HG02759 (cell line): ENCODE data around the gene RAD1.

Source experiments
- ATAC-seq: cut with Tn5 transposase; IDR thresholded peaks from one replicate; pipeline ENCODE4 v1.9.1; 2021; ENCODE audit warnings: mild to moderate bottlenecking, moderate library complexity; ENCODE audit not compliant: unreplicated experiment

RAD1 gene

GRCh38 chr5:34918025-34918424 lies 2.7 kb upstream of the RAD1 start:
- ATAC-seq, result no peak

DNA sequence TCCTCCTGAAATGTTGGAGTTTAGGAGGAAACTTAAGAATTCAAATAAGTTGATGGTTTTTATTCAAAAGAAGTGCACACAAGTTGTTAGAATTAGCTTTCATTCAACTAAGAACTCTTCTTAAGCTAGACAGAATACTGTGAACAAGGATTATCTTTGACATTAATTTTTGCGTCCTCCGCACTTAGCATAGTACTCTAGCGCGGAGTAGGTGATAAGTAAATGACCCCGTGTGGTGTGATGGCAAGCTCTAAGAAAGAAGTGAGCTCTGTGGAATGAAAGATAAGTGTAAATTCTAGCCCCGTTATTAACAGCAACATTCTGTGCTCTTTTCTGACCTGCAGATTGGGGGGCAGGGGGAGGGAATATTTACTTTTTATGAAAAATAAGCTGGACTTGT lies 1.2 kb upstream of the RAD1 start:
- no peak for ATAC-seq

DNA sequence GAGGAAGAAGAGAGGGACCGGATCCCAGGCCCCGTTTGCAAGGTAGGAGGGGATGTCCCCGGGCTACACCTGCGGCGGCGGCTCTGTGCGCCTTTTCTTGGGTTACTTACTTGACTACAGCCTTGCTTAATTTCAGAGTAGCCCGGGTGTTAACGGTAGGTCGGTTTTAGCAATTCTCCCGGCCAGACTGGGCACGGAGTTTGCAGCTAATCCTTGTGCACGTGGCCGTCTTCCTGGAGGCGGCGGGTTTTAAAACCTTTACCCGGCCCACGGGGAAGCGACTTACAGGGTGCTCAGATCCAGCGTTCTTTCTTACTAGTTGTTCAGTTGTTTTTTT lies 520 bp upstream of the RAD1 start:
- peak; percentile 13 for ATAC-seq

- ATAC-seq, result peak; percentile 18
Measured at GRCh38 chr5:34914671-34915138, 599 bp downstream of the RAD1 start.

DNA sequence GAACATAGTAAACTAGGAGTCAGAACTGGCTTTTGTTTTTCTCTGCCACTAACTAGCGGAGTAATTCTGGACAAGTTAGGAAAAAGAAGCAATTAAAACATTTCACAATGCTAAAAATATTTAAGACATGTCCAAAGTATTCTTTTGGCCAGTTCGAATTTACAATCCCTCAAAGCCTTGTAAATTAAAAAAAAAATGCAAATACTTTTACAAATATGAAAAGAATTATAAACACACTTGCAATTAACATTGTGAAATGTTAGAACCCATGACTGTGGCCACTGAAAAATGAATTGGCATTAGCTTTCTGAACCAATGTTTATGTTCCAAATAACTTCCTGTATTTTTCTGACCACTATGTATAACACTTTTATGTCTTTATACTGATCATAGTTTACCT lies 2.2 kb downstream of the RAD1 start:
- ATAC-seq, result no peak

GRCh38 chr5:34905564-34905963 lies 9.7 kb downstream of the RAD1 start:
- ATAC-seq, result no peak

DNA sequence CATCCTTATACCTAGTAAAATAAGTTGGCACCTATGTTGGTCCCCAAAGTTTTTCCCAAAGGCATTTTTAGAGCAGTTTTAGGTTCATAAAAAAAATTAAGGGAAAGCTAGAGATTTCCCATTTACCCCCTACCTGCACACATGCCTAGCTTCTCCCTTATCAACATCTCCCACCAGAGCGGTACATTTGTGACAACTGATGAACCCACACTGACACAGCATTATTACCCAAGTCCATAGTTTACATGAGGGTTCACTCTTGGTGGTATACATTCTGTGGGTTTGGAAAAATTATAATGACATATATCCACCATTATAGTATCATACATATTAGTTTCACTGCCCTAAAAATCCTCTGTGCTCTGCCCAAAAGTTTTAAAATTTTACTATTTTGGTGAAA lies 12.0 kb downstream of the RAD1 start:
- ATAC-seq, result no peak

DNA sequence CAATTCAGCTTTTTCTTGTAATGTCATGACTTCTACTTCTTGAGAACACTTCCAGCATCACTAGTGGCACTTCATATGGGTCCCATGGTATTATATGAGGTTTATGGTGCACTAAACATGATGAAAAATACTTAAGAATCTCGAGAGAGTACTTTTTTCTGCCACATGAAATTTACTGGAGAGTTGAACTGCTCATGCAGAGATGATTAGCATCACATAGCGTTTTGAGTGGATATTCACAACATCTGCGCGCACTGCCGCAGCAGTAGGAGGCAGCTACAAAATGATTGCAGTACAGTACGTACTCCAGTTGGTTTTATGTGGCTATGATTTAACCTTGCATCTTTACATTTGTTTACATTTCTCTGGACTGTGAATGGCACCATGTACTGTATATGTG lies 14.7 kb downstream of the RAD1 start:
- no peak for ATAC-seq

DNA sequence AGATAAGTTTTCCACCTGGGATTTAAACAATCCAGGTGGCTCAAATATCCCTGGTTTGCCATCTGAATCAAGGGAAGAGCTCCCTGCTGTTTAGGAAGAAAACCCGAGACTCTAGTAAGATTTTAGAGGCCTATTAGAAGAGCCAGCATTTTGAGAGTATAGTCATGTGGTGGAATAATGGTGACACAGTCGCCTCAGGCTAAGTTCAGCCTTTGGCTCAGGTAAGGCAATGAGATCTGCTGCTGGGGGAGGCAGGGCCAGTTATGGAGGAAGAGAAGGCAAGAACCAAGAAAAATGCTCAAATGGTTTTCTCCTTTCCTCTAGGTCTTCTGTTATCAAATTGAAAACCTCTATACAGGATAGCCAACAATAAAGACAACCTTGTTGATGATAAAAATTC lies 16.2 kb downstream of the RAD1 start:
- ATAC-seq, result no peak

DNA sequence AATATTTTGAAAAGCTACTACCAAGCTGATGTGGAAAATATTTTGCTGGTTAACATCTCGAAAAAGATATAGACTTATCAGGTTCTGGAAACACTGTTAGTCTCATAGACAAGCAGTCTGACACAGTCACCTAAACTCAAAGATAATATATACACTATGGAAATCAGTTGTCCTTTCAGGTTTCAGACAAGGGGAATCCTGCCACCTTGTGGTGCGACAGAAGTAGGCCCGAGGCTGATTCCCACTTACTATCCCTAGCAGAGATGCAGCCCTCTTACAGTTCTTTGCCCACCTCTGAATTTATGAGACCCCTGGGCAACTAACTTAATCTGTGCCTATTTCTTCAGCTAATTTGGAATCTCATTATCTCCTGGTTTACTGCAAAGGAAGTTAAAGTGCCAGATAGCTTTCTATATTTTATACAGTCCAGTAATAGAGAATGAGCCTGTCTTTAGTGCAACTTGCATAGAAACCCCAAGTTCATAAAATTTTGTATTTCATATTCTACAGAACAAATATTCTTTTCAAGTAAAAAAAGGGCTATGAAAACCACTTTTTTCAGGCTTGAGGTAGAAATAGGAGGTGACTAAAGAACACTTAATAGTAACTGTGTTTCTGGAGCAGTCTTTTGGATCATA lies 16.9 kb downstream of the RAD1 start:
- ATAC-seq, result peak; percentile 95

DNA sequence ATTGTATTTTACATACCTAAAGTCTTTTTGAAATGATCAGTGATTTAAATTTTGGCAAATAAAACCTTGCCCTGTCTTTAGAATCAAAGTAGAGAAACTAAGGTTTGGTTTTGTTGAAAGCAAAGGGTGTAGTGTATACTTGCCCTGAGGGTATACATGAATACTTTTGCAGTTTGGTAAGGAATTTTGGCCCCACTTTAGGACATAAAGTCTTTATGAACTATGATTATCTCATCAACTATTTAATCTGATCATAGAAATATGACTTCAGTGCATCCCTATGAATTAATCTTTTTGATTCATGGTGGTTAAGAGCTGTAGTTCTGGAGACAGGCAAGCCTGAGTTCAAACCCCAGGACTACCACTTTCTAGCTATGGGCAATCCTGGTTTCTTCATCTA lies 17.7 kb downstream of the RAD1 start:
- no peak for ATAC-seq

DNA sequence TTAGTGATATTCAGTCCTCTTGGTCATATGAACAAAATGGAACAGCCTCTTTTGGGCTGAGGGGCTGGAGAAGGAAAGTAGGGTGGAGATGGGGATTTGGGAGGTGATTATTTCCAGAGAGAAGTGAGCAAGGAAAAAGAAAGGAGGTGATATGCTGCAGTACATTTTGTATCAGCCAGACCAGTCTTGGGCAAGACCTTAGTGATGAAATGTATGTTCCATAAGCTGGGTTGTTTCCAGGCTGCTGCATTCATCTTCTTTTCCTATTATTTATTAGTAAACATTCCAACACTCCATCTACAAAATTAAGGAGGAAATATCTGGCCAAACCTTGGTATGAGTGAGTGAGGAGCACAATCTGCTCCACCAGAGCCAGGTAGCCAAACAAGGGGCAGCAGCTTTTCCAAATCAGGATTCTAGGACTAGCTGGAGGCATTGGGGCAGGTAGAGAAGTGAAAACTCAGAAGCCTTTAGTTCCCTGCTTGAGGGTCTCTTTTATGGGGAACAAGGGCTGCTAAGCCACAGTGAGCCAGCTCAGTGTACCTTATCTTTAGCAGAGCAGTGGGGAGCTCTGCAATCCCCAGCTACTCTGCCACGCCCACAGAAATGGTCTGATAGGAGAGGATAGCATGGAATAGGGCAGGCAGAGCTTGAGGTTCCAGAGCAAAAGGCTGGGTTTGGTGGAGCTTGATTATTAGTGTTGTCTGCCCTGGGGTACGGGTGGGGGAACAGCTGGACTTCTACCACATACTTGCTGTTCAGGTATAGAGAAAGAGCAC lies 19.5 kb downstream of the RAD1 start:
- ATAC-seq, result no peak

GRCh38 chr5:34894716-34895115 lies 20.6 kb downstream of the RAD1 start:
- no peak for ATAC-seq

DNA sequence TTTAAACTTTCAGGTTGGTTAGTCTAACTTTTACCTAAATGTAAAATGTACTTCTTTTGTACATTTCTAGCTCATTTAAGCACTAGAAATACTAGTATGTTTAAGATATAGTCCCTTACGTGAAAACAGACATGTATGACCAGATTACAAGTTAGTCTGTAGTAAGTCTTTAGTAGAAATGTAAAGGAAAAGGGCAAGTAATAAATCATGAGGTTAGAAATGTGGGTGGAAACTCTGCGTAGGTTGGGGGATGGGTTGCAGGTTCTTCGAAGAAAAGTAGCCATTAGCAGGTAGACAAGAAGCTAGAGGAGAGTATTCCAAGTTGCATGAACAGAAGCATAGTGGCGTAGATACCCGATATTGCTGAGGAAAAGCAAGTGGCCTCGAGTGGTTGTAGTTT lies 22.9 kb downstream of the RAD1 start:
- ATAC-seq, result no peak

DNA sequence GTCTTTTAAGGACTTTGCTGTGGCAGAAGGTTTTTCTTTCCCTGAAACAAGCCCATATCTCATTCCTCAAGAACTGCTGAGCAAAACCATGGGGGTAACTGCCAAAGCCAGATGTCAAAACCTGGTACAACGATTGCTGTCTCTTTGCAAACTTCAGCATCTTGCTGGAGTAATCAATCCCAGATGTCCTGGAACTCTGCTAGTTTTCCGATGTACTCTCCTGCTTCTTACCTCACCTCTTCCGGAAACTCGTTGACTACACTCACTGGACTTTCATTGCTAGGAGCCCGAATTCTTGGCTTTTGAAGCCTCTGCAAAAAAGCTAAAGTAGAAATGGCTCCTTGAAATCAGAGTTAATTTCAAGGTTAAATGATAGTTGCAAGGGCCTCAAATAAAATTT lies 23.3 kb downstream of the RAD1 start:
- ATAC-seq, result no peak

- ATAC-seq, result no peak
Measured at GRCh38 chr5:34889394-34889793, 25.9 kb downstream of the RAD1 start.

DNA sequence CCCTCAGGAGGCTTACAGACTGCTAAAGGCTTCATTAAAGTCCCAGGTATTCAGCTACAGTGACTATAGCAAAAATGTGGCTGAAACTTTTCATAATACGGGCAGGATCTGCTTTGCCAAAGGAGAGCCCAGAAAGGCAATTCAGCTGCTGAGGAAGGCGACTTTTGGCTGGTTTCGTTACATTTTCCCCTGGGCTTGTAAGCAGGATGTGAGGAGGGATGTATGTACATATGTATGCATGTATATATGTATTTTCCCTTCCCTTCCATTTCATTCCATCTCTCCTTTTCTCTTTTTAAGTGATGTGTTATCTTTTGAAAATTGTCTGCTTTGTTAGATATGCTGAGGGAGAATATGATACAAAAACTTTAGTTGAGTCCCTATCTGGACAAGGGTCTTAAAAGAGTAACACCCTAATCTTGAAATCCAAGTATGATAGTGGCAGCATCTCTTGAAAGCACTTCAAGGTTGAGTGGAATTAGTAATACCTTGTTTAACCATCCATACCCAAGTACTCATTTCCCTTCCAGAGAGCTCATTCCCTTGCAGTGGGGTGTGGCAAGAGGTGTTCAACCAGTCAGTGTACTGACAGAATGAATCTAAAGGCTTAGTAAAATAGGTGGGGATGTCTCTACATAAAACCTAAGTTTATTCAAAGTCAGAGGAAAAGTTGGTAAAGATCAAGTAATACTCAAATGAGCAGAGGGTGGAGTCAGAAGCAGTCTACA lies 28.7 kb downstream of the RAD1 start:
- ATAC-seq, result no peak

- ATAC-seq, result no peak
Measured at GRCh38 chr5:34881246-34881645, 34.1 kb downstream of the RAD1 start.

DNA sequence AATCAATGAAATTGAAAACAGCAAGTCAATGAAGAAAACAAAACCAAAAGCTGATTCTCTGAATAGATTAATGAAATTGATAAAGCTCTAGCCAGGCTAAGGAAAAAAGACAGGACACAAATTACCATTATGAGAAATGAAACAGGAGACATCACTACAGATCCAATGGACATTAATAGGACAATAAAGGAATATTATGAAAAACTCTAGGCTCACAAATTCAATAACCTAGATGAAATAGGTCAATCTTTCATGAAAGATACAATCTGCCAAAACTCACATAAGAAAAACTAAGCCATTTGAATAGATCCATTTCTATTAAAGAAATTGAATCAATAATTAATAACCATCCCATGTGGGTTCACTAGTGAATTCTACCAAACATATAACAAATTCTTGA lies 39.0 kb downstream of the RAD1 start:
- ATAC-seq, result no peak

DNA sequence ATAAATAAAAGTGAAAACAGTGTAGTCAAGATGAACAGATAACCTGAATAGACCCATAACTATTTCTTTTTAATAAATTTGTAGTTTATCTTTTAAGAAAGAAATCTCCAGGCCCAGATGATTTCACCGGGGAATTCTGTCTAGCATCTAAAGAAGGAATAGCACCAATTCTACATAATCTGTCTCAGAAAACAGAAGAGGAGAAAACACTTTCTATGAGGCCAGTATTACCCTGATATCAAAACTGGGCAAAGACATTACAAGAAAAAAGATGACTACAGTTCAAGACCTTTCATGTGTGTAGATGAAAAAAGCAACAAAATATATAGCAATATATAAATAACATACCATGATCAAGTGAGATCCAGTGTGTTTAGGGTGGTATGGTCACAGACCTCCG lies 44.9 kb downstream of the RAD1 start:
- ATAC-seq, result no peak

DNA sequence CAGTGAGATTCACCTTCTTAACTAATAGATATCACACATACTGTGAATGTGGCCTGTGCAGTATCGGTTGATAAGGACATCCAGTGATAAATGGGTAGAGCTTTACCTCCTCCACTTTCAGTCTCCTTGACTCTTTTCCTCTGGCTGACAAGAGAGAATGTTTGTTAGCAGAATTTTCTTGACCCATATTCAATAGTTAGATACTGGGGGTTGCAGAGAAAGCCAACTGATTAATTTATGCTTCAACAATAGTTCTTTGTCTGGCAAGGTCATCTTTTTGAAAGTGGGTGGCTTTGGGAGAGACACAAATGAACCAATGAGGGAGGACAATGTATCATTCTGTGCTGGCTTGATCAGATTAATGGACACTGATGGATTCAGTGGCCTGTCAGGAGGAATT lies 46.0 kb downstream of the RAD1 start:
- no peak for ATAC-seq

GRCh38 chr5:34868791-34869190 lies 46.5 kb downstream of the RAD1 start:
- ATAC-seq, result no peak
